T-cell (primary cell): Measurements from ENCODE around the gene HOXC10. TPM values are rescaled to one million over a fixed set of nuclear protein-coding genes. Genes with fewer than 3 reads are reported as not detected.
A peak's percentile ranks its signal among the peaks of the same experiment; 100 is the strongest.

Experiments
- ATAC-seq, 4 experiments: fragments of 200-7000 bp in 3 of 4; fragments of 150-1000 bp in 1 of 4; cut with Tn5 transposase; replicated peaks in 1 of 4; 1 replicate in 3 of 4; 2 replicates in 1 of 4; pipeline ENCODE4 v1.10.0; 2021; ENCODE audit warnings: moderate library complexity in 3 of 4, mild to moderate bottlenecking in 2 of 4, moderate number of reproducible peaks in 1 of 4
- CTCF ChIA-PET, 2 donors: fragments of 300-600 bp; sonication (Branson Sonifier 250); formaldehyde crosslinking; loops; one replicate each; lab custom pipeline; 2022; ENCODE audit warnings: antibody characterized with exemption in 2 of 2; lab: Charles Lee
- POLR2A ChIA-PET, 2 donors: fragments of 300-600 bp; sonication (Branson Sonifier 250); formaldehyde crosslinking; loops; one replicate each; lab custom pipeline; 2022; ENCODE audit warnings: antibody characterized with exemption in 2 of 2; lab: Charles Lee
- DNase-seq, 35 experiments: peaks; one replicate each; pipeline versions ENCODE4 v3.0.0 to v3.0.0-alpha.2; 2013 to 2023
- H3K27ac ChIP-seq: one replicate; pipeline ENCODE4 v1.5.1; 2013; ENCODE audit warnings: low read length
- H3K27me3 ChIP-seq, 2 experiments: replicated peaks in 1 of 2; 1 replicate in 1 of 2; 2 replicates in 1 of 2; pipeline versions ENCODE4 v1.6.1 to v1.7.0; 2013; ENCODE audit warnings: low read length in 1 of 2, mixed read lengths in 1 of 2; ENCODE audit not compliant: control insufficient read depth in 2 of 2, insufficient read depth in 2 of 2; ENCODE audit errors: extremely low read depth in 1 of 2
- H3K36me3 ChIP-seq, 2 donors: 1 replicate in 1 of 2; 2 replicates in 1 of 2; pipeline versions ENCODE4 v1.6.1 to v1.7.0; 2013; ENCODE audit warnings: low read length in 1 of 2; ENCODE audit not compliant: control insufficient read depth in 2 of 2, insufficient read depth in 1 of 2; ENCODE audit errors: extremely low read depth in 1 of 2
- H3K4me1 ChIP-seq, 2 experiments: 1 replicate in 1 of 2; 2 replicates in 1 of 2; pipeline versions ENCODE4 v1.6.1 to v1.7.0; 2013; ENCODE audit warnings: low read length in 2 of 2, mixed read lengths in 1 of 2; ENCODE audit not compliant: insufficient read depth in 2 of 2, control insufficient read depth in 1 of 2; ENCODE audit errors: extremely low read depth in 1 of 2
- H3K4me3 ChIP-seq, 2 donors: 1 replicate in 1 of 2; 2 replicates in 1 of 2; pipeline versions ENCODE4 v1.5.1 to v1.7.0; 2013; ENCODE audit warnings: mild to moderate bottlenecking in 2 of 2, low read length in 1 of 2, moderate library complexity in 1 of 2; ENCODE audit not compliant: control insufficient read depth in 1 of 2; ENCODE audit errors: extremely low read depth in 1 of 2
- H3K9me3 ChIP-seq: 2 replicates; pipeline ENCODE4 v1.7.0; 2013
- H3K27ac Mint-ChIP-seq, 2 donors: one replicate each; pipeline ENCODE4 v1.8.0; 2020 to 2021; ENCODE audit warnings: mild to moderate bottlenecking in 2 of 2, mixed read lengths in 2 of 2
- H3K27me3 Mint-ChIP-seq, 2 donors: one replicate each; pipeline ENCODE4 v1.8.0; 2021 to 2022; ENCODE audit warnings: mixed read lengths in 2 of 2
- H3K36me3 Mint-ChIP-seq: one replicate; pipeline ENCODE4 v1.8.0; 2021; ENCODE audit warnings: mixed read lengths
- H3K4me1 Mint-ChIP-seq, 3 donors: one replicate each; pipeline ENCODE4 v1.8.0; 2020 to 2022; ENCODE audit warnings: mixed read lengths in 3 of 3, mild to moderate bottlenecking in 1 of 3
- H3K4me3 Mint-ChIP-seq, 3 donors: one replicate each; pipeline ENCODE4 v1.8.0; 2020 to 2022; ENCODE audit warnings: mild to moderate bottlenecking in 3 of 3, mixed read lengths in 3 of 3, moderate library complexity in 3 of 3
- H3K9me3 Mint-ChIP-seq, 3 donors: one replicate each; pipeline ENCODE4 v1.8.0; 2020 to 2022; ENCODE audit warnings: mixed read lengths in 3 of 3
- WGBS: methylation state at CpG from one replicate; pipeline ENCODE4 v1.1.5; 2013; ENCODE audit warnings: missing lambda C conversion rate; ENCODE audit not compliant: insufficient coverage; 5-methylcytosine and 5-hydroxymethylcytosine counted together
- total RNA-seq, 35 experiments: library from RNA in 6 of 35; stranded (reverse) in 6 of 35; fragments of 120-200 nt in 1 of 35; gene quantifications; one replicate each; pipeline versions ENCODE4 v1.2.1 to v1.2.4 and lab custom pipeline; 2013 to 2026

The HOXC10 gene
- total RNA-seq, 5 donors from 2014 or later (not counting 1 experiment from before 2014, with no cell fraction given): 0.30 TPM; not detected in 4

GRCh38 chr12:53944907-53945847, 39.8 kb upstream of the HOXC10 start:
- peaks cover 4 to 9% (median 7%) of the 10 kb centered on the region in 3 donors for H3K4me1 Mint-ChIP-seq
- peaks cover 0 to 14% of the 10 kb centered on the region in 2 experiments for H3K4me1 ChIP-seq
- ATAC-seq (no peak), DNase-seq (no peak)
- no peak overlapping the region for H3K4me3 ChIP-seq
- POLR2A ChIA-PET: no interaction called here
- no peaks in the 10 kb centered on the region for H3K36me3 Mint-ChIP-seq
- CTCF ChIA-PET: interaction anchor here in 1 of 2 donors (0.5 kb wide), 1 partner anchor 108 kb away, joined by 5 read pairs; no protein-coding TSS in a partner anchor
- H3K9me3 ChIP-seq: no peaks in the 10 kb centered on the region
- no peak overlapping the region for H3K4me3 Mint-ChIP-seq
- WGBS: 9% methylated on average over 32 of the region's 51 CpGs
- peaks cover 0 to 3% (median 0%) of the 10 kb centered on the region in 3 donors for H3K9me3 Mint-ChIP-seq
- no peak overlapping the region for H3K27ac Mint-ChIP-seq
- H3K27ac ChIP-seq: no peak overlapping the region
- H3K27me3 Mint-ChIP-seq: peaks cover 89 to 93% of the 10 kb centered on the region in 2 donors
- no peaks in the 10 kb centered on the region for H3K36me3 ChIP-seq
- H3K27me3 ChIP-seq: peaks cover 41 to 72% of the 10 kb centered on the region in 2 experiments

- H3K27me3 ChIP-seq: peaks cover 28 to 86% of the 10 kb centered on the region in 2 experiments
- no peak for DNase-seq
- no peaks in the 10 kb centered on the region for H3K36me3 Mint-ChIP-seq
- peaks cover 0 to 33% of the 10 kb centered on the region in 2 experiments for H3K4me1 ChIP-seq
- H3K9me3 ChIP-seq: no peaks in the 10 kb centered on the region
- no peak overlapping the region for H3K27ac Mint-ChIP-seq
- no peak overlapping the region for H3K27ac ChIP-seq
- ATAC-seq: no peak
- H3K27me3 Mint-ChIP-seq: peaks cover 85 to 96% of the 10 kb centered on the region in 2 donors
- ChIA-PET CTCF (no interaction called here), POLR2A (no interaction called here)
- no peaks in the 10 kb centered on the region for H3K9me3 Mint-ChIP-seq
- no peak overlapping the region for H3K4me3 ChIP-seq
- no peak overlapping the region for H3K4me3 Mint-ChIP-seq
- H3K4me1 Mint-ChIP-seq: peaks cover 8 to 14% (median 9%) of the 10 kb centered on the region in 3 donors
- no peaks in the 10 kb centered on the region for H3K36me3 ChIP-seq
These were observed 37.2 kb upstream of the HOXC10 start for GRCh38 chr12:53947743-53948142.

GRCh38 chr12:53948650-53949593, 36.0 kb upstream of the HOXC10 start:
- ChIA-PET POLR2A (no interaction called here), CTCF (no interaction called here)
- Histone ChIP-seq H3K36me3 (no peaks in the 10 kb centered on the region), H3K4me3 (no peak overlapping the region), H3K4me1 (peaks cover 0 to 35% of the 10 kb centered on the region in 2 experiments), H3K27ac (no peak overlapping the region), H3K9me3 (no peaks in the 10 kb centered on the region), H3K27me3 (peaks cover 30 to 96% of the 10 kb centered on the region in 2 experiments)
- no peak for ATAC-seq
- no peaks in the 10 kb centered on the region for H3K36me3 Mint-ChIP-seq
- no peaks in the 10 kb centered on the region for H3K9me3 Mint-ChIP-seq
- H3K27ac Mint-ChIP-seq: peak overlapping the region in 1 of 2 donors; percentile 2
- H3K4me3 Mint-ChIP-seq: no peak overlapping the region
- 30% methylated on average over 3 of the region's 9 CpGs for WGBS
- peaks cover 11 to 17% (median 16%) of the 10 kb centered on the region in 3 donors for H3K4me1 Mint-ChIP-seq
- H3K27me3 Mint-ChIP-seq: peaks cover 84 to 98% of the 10 kb centered on the region in 2 donors
- no peak for DNase-seq

GRCh38 chr12:53949631-53950436, 35.1 kb upstream of the HOXC10 start:
- Mint-ChIP-seq H3K36me3 (no peaks in the 10 kb centered on the region), H3K4me3 (no peak overlapping the region), H3K9me3 (no peaks in the 10 kb centered on the region), H3K27ac (no peak overlapping the region), H3K27me3 (peaks cover 79 to 97% of the 10 kb centered on the region in 2 donors), H3K4me1 (peaks cover 10 to 17% (median 14%) of the 10 kb centered on the region in 3 donors)
- ChIA-PET POLR2A (no interaction called here), CTCF (no interaction called here)
- no peak overlapping the region for H3K27ac ChIP-seq
- H3K27me3 ChIP-seq: peaks cover 32 to 96% of the 10 kb centered on the region in 2 experiments
- DNase-seq (no peak), ATAC-seq (no peak)
- 10% methylated on average over 31 of the region's 34 CpGs for WGBS
- H3K4me1 ChIP-seq: peaks cover 0 to 37% of the 10 kb centered on the region in 2 experiments
- H3K36me3 ChIP-seq: no peaks in the 10 kb centered on the region
- no peaks in the 10 kb centered on the region for H3K9me3 ChIP-seq
- H3K4me3 ChIP-seq: no peak overlapping the region

- H3K36me3 Mint-ChIP-seq: no peaks in the 10 kb centered on the region
- no peak overlapping the region for H3K4me3 ChIP-seq
- H3K4me1 Mint-ChIP-seq: peaks cover 7 to 11% (median 9%) of the 10 kb centered on the region in 3 donors
- DNase-seq: no peak
- no peak overlapping the region for H3K27ac ChIP-seq
- 4% methylated on average over 7 of the region's 10 CpGs for WGBS
- no peaks in the 10 kb centered on the region for H3K9me3 Mint-ChIP-seq
- peaks cover 30 to 94% of the 10 kb centered on the region in 2 experiments for H3K27me3 ChIP-seq
- H3K27ac Mint-ChIP-seq: no peak overlapping the region
- no peak overlapping the region for H3K4me3 Mint-ChIP-seq
- peaks cover 73 to 92% of the 10 kb centered on the region in 2 donors for H3K27me3 Mint-ChIP-seq
- peaks cover 0 to 36% of the 10 kb centered on the region in 2 experiments for H3K4me1 ChIP-seq
- no peak for ATAC-seq
- H3K9me3 ChIP-seq: no peaks in the 10 kb centered on the region
- POLR2A ChIA-PET: interaction anchor here in 1 of 2 donors (0.6 kb wide), 1 partner anchor 12 kb away, joined by 5 read pairs; the partner anchor contains the start of gene HOXC13
- CTCF ChIA-PET: no interaction called here
- no peaks in the 10 kb centered on the region for H3K36me3 ChIP-seq
These were observed 34.5 kb upstream of the HOXC10 start for GRCh38 chr12:53950437-53950773.
